Heart right ventricle (tissue), 16 donors: ENCODE results near the gene ELFN2. TPM values are rescaled to one million over a fixed set of nuclear protein-coding genes. Genes with fewer than 3 reads are reported as not detected.
"Not testable (repeated sequence)": the region's sequence is repeated elsewhere in the genome, so short reads cannot be mapped to it uniquely, and the experiment has no call there.

Experiments used
- ATAC-seq, 8 donors: fragments of 200-7000 bp; cut with Tn5 transposase; one replicate each; pipeline ENCODE4 v1.9.1; 2020; ENCODE audit warnings: mild to moderate bottlenecking in 8 of 8, moderate library complexity in 8 of 8, moderate number of reproducible peaks in 1 of 8
- DNase-seq, 2 donors: peaks; one replicate each; pipeline ENCODE4 v3.0.0-alpha.2; 2020
- H3K27ac ChIP-seq, 10 donors: fragments of 200-600 bp; sonication (generic) in 2 of 10; one replicate each; pipeline versions ENCODE4 v1.5.0 to v1.8.0; 2020 to 2022; ENCODE audit warnings: mild to moderate bottlenecking in 3 of 10
- H3K27me3 ChIP-seq, 7 donors: fragments of 200-600 bp; one replicate each; pipeline ENCODE4 v1.8.0; 2021 to 2022; ENCODE audit warnings: mild to moderate bottlenecking in 2 of 7
- H3K36me3 ChIP-seq, 9 donors: fragments of 200-600 bp; sonication (generic) in 1 of 9; one replicate each; pipeline versions ENCODE4 v1.5.0 to v1.8.0; 2020 to 2022; ENCODE audit warnings: mild to moderate bottlenecking in 2 of 9
- H3K4me1 ChIP-seq, 9 donors: fragments of 200-600 bp; sonication (generic) in 1 of 9; one replicate each; pipeline versions ENCODE4 v1.5.0 to v1.8.0; 2020 to 2022; ENCODE audit warnings: mild to moderate bottlenecking in 4 of 9
- H3K4me3 ChIP-seq, 10 donors: fragments of 200-600 bp; sonication (generic) in 2 of 10; one replicate each; pipeline versions ENCODE4 v1.5.0 to v1.8.0; 2020 to 2022; ENCODE audit warnings: mild to moderate bottlenecking in 7 of 10, moderate library complexity in 2 of 10
- H3K9me3 ChIP-seq, 11 donors: fragments of 200-600 bp in 10 of 11; sonication (generic) in 2 of 11; one replicate each; pipeline versions ENCODE4 v1.5.0 to v1.8.0; 2013 to 2022; ENCODE audit warnings: mild to moderate bottlenecking in 2 of 11, control low read depth in 1 of 11, moderate library complexity in 1 of 11
- WGBS, 2 donors: extraction: QIAGEN DNeasy Blood & Tissue Kit; methylation state at CpG; one replicate each; pipeline ENCODE4 v1.1.7; 2013; ENCODE audit warnings: inconsistent platforms in 1 of 2; 5-methylcytosine and 5-hydroxymethylcytosine counted together
- intact Hi-C, 10 donors: fragments of 100-400 bp; cut with DNase I; formaldehyde crosslinking; loops; one replicate each; pipeline versions ENCODE4 v1.11.1 to v1.14.2; 2022
- polyA plus RNA-seq, 2 donors: library from polyadenylated mRNA; stranded (reverse); fragments of 200-250 nt; gene quantifications; one replicate each; pipeline ENCODE4 v1.2.3, GENCODE V29; 2013
- total RNA-seq, 10 donors: library from RNA; stranded (reverse); fragmentation: NEBNext Ultra II Directional in 3 of 10; extraction: Animal tissue kit (Norgen Biotek cat#: 25700) in 3 of 10; gene quantifications; one replicate each; pipeline versions ENCODE4 v1.2.1 to v1.2.4, GENCODE V29; 2021 to 2023
- TF ChIP-seq, protein P1 (sequence below), 9 donors: fragments of 200-600 bp; sonication (generic) in 2 of 9; IDR thresholded peaks; one replicate each; pipeline versions ENCODE4 v1.5.0 to v1.8.0; 2021 to 2022; ENCODE audit warnings: antibody characterized with exemption in 9 of 9, mild to moderate bottlenecking in 5 of 9, moderate library complexity in 1 of 9
- donor health status: Arrhythmogenic right ventricular cardiomyopathy.
- donor health status: ischemic (EF 13 %, LVEDD 7.1; RV severe dilation, severe dysfunction).
- donor health status: healthy with polysubstance abuse.
- donor health status: DM: no; HTN: yes; CAD: no.
- donor health status: DM: no; HTN: no; CAD: no.
- donor health status: ischemic (EF 25% LVEDD 6.9; RV normal size, moderate dysfunction).
- donor health status: ischemic (EF 25% LVEDD 5.7; RV mildly dilated, moderate dysfunction).
- donor health status: healthy.
- donor health status: DM: yes; HTN: yes; CAD: no.
- donor health status: Ischemic cardiomyopathy.
- donor health status: ischemic (EF 35%, LVEDD 5.7; RV mildly dilated, moderate dysfunction).
- donor health status: nonischemic (EF 11% LVEDD 7.7; RV severe dilation, severe dysfunction).
- donor health status: DM: yes; HTN: yes; CAD: no.
- donor health status: PGD.
- donor health status: ischemic (EF 29% LVEDD 5.4; RV normal size, mild dysfunction).
- donor health status: nonischemic (EF 23%, LVEDD 6.1; RV moderate dilation, normal function).

ELFN2 gene
- total and polyA plus RNA-seq, 12 donors = under 0.01 to 0.21 (median 0.05) TPM; not detected in 4

- H3K27me3 ChIP-seq = peaks cover 0 to 38% (median 22%) of the 10 kb centered on the region in 7 donors
- 74 to 80% methylated on average over 8 of the region's 8 CpGs for WGBS, 2 donors
- intact Hi-C loops = loop anchor here in 1 of 10 donors (10.0 kb wide), 1 partner anchor 405 kb away; no protein-coding TSS in a partner anchor
- peaks cover 0 to under 1% (median 0%) of the 10 kb centered on the region in 9 donors for H3K4me1 ChIP-seq
- H3K36me3 ChIP-seq = peaks cover 0 to 72% (median 0%) of the 10 kb centered on the region in 9 donors
- ATAC-seq (peak in 1 of 8 donors; percentile 24), DNase-seq (no peak)
- no peak overlapping the region for H3K4me3 ChIP-seq
- H3K9me3 ChIP-seq = no peaks in the 10 kb centered on the region
- TF ChIP-seq, protein P1, sequence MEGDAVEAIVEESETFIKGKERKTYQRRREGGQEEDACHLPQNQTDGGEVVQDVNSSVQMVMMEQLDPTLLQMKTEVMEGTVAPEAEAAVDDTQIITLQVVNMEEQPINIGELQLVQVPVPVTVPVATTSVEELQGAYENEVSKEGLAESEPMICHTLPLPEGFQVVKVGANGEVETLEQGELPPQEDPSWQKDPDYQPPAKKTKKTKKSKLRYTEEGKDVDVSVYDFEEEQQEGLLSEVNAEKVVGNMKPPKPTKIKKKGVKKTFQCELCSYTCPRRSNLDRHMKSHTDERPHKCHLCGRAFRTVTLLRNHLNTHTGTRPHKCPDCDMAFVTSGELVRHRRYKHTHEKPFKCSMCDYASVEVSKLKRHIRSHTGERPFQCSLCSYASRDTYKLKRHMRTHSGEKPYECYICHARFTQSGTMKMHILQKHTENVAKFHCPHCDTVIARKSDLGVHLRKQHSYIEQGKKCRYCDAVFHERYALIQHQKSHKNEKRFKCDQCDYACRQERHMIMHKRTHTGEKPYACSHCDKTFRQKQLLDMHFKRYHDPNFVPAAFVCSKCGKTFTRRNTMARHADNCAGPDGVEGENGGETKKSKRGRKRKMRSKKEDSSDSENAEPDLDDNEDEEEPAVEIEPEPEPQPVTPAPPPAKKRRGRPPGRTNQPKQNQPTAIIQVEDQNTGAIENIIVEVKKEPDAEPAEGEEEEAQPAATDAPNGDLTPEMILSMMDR (IDR thresholded peaks at IDR 0.05) = no peak
- H3K27ac ChIP-seq = no peak overlapping the region
Measured at GRCh38 chr22:37469416-37470086, 42.3 kb upstream of the ELFN2 start.

DNA sequence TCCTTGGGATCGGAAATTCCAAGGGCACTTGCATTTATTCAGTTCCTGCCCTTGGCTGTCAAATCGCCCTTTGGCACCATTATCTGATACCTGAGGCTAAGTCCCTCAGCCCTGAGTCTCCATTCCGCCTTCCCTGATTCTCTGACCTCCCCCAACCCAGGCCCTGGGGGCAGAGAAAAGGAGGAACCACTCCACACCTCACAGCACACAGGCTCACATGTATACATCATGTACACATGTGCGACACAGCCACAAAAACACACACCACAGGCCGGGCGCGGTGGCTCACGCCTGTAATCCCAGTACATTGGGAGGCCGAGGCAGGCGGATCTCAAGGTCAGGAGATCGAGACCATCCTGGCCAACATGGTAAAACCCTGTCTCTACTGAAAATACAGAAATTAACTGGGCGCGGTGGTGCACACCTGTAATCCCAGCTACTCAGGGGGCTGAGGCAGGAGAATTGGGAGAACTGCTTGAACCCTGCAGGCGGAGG is 41.0 kb upstream of the ELFN2 start:
- not testable (repeated sequence) for ATAC-seq
- intact Hi-C loops = loop anchor here in 1 of 10 donors (10.0 kb wide), 1 partner anchor 403 kb away; no protein-coding TSS in a partner anchor

GRCh38 chr22:37467391-37467955 is 40.2 kb upstream of the ELFN2 start:
- intact Hi-C loops = loop anchor here in 1 of 10 donors (10.0 kb wide), 1 partner anchor 403 kb away; no protein-coding TSS in a partner anchor
- H3K27ac ChIP-seq = no peak overlapping the region
- no peaks in the 10 kb centered on the region for H3K9me3 ChIP-seq
- TF ChIP-seq, protein P1 (IDR thresholded peaks at IDR 0.05) = no peak
- H3K36me3 ChIP-seq = peaks cover 0 to 53% (median 0%) of the 10 kb centered on the region in 9 donors
- peaks cover 0 to 7% (median 0%) of the 10 kb centered on the region in 9 donors for H3K4me1 ChIP-seq
- H3K4me3 ChIP-seq = no peak overlapping the region
- ATAC-seq = peak in 1 of 8 donors; percentile 11
- 53 to 59% methylated on average over 14 of the region's 14 CpGs for WGBS, 2 donors
- peaks cover 0 to 27% (median 11%) of the 10 kb centered on the region in 7 donors for H3K27me3 ChIP-seq
- no peak for DNase-seq

More for the DNA sequence above, 41.0 kb upstream of the ELFN2 start:
- H3K4me3 ChIP-seq, DNase-seq, H3K9me3 ChIP-seq, H3K4me1 ChIP-seq, H3K27ac ChIP-seq: not testable (repeated sequence)
- 92% methylated on average over 14 of the region's 14 CpGs for WGBS, 2 donors
- Histone ChIP-seq H3K36me3 (peaks cover 0 to 59% (median 0%) of the 10 kb centered on the region in 9 donors), H3K27me3 (peaks cover 0 to 34% (median 19%) of the 10 kb centered on the region in 7 donors)

- intact Hi-C loops = loop anchor here in 1 of 10 donors (10.0 kb wide), 1 partner anchor 399 kb away; no protein-coding TSS in a partner anchor
- Histone ChIP-seq H3K27me3 (peaks cover 0 to 42% (median 15%) of the 10 kb centered on the region in 7 donors), H3K4me1 (peaks cover 0 to 7% (median 0%) of the 10 kb centered on the region in 9 donors), H3K36me3 (peaks cover 0 to 21% (median 0%) of the 10 kb centered on the region in 9 donors), H3K4me3 (no peak overlapping the region), H3K9me3 (no peaks in the 10 kb centered on the region), H3K27ac (no peak overlapping the region)
- WGBS, 2 donors = 37 to 43% methylated on average over 4 of the region's 4 CpGs
- ATAC-seq (peak in 1 of 8 donors; percentile 60), DNase-seq (no peak)
- TF ChIP-seq, protein P1 (IDR thresholded peaks at IDR 0.05) = no peak
Measured at GRCh38 chr22:37464181-37464580, 36.9 kb upstream of the ELFN2 start.
